Endothelial cell of umbilical vein (primary cell): ENCODE data around the gene AKR1C4. TPM values are rescaled to one million over a fixed set of nuclear protein-coding genes. Genes with fewer than 3 reads are reported as not detected.

Experiments
- BruUV-seq: library from RNA; stranded (reverse); fragments of 400-500 nt; replicated peaks from 2 replicates; lab custom pipeline; 2021; lab: Mats Ljungman, UMichigan
- CTCF ChIA-PET: fragments of 300-600, 350-600 bp; sonication (Branson Sonifier 250); formaldehyde crosslinking; loops from one replicate; lab custom pipeline; 2021; ENCODE audit warnings: antibody characterized with exemption, inconsistent platforms; lab: Charles Lee
- POLR2A ChIA-PET: fragments of 300-600, 350-600 bp; sonication (Branson Sonifier 250); formaldehyde crosslinking; loops from one replicate; lab custom pipeline; 2021; ENCODE audit warnings: antibody characterized with exemption, inconsistent platforms; lab: Charles Lee
- DNase-seq: peaks from one replicate; pipeline ENCODE4 v3.0.0-alpha.2; 2011; ENCODE audit warnings: low read depth, low spot score
- FAIRE-seq: peaks from 2 replicates; lab custom pipeline; 2011; peaks lifted over from hg19 to GRCh38; lab: Jason Lieb, UNC
- H2AFZ ChIP-seq: 2 replicates; pipeline ENCODE4 v1.6.0; 2012; ENCODE audit warnings: low read depth, low read length, control low read depth, inconsistent platforms
- H3K27ac ChIP-seq: 2 replicates; pipeline ENCODE4 v1.5.1; 2011; ENCODE audit warnings: low read depth, mild to moderate bottlenecking, control low read depth, low read length, moderate library complexity; ENCODE audit not compliant: insufficient read depth
- H3K27me3 ChIP-seq, 2 experiments: 2 replicates each; pipeline versions ENCODE4 v1.6.0 to v1.6.1; 2011; ENCODE audit warnings: low read length in 2 of 2, mixed read lengths in 1 of 2; ENCODE audit not compliant: control insufficient read depth in 2 of 2, insufficient read depth in 2 of 2
- H3K36me3 ChIP-seq, 2 experiments: 2 replicates in 1 of 2; 3 replicates in 1 of 2; pipeline ENCODE4 v1.5.1; 2011; ENCODE audit warnings: low read length in 2 of 2, mild to moderate bottlenecking in 1 of 2, moderate library complexity in 1 of 2; ENCODE audit not compliant: control insufficient read depth in 2 of 2, insufficient read depth in 2 of 2; ENCODE audit errors: extremely low read depth in 1 of 2
- H3K4me1 ChIP-seq: 3 replicates; pipeline ENCODE4 v1.5.1; 2011; ENCODE audit warnings: mild to moderate bottlenecking, low read length; ENCODE audit not compliant: control insufficient read depth, insufficient read depth; ENCODE audit errors: extremely low read depth
- H3K4me2 ChIP-seq: 2 replicates; pipeline ENCODE4 v1.6.1; 2011; ENCODE audit warnings: low read length, control low read depth, mixed read lengths; ENCODE audit not compliant: insufficient read depth
- H3K4me3 ChIP-seq, 3 experiments: fragments of 200-600 bp in 1 of 3; sonication (generic), shearing (Covaris generic) in 1 of 3; replicated peaks in 1 of 3; 2 replicates each; pipeline ENCODE4 v1.5.1; 2011 to 2016; ENCODE audit warnings: control low read depth in 3 of 3, low read length in 3 of 3, mild to moderate bottlenecking in 2 of 3, inconsistent platforms in 1 of 3, low read depth in 1 of 3, moderate library complexity in 1 of 3; ENCODE audit not compliant: insufficient read depth in 1 of 3
- H3K79me2 ChIP-seq: 2 replicates; pipeline ENCODE4 v1.6.0; 2012; ENCODE audit warnings: low read length, inconsistent platforms; ENCODE audit not compliant: control insufficient read depth, insufficient read depth
- H3K9ac ChIP-seq: replicated peaks from 2 replicates; pipeline ENCODE3; 2011; ENCODE audit warnings: low read length, control low read depth; ENCODE audit not compliant: insufficient read depth; ENCODE audit errors: extremely low read depth
- H3K9me1 ChIP-seq: replicated peaks from 3 replicates; pipeline ENCODE4 v1.6.0; 2011; ENCODE audit warnings: mild to moderate bottlenecking, low read length; ENCODE audit not compliant: control insufficient read depth, insufficient read depth; ENCODE audit errors: extremely low read depth
- H3K9me3 ChIP-seq: replicated peaks from 2 replicates; pipeline ENCODE4 v1.5.1; 2012; ENCODE audit warnings: low read length, inconsistent platforms; ENCODE audit not compliant: control insufficient read depth, insufficient read depth
- H4K20me1 ChIP-seq: replicated peaks from 2 replicates; pipeline ENCODE3; 2011; ENCODE audit warnings: mild to moderate bottlenecking, low read length; ENCODE audit not compliant: control insufficient read depth, insufficient read depth; ENCODE audit errors: extremely low read depth
- EZH2 ChIP-seq: IDR thresholded peaks from 2 replicates; pipeline ENCODE4 v1.6.1; 2012; ENCODE audit warnings: borderline replicate concordance, low read depth, mild to moderate bottlenecking, moderate library complexity, low read length, inconsistent platforms; ENCODE audit not compliant: severe bottlenecking
- FOS ChIP-seq: IDR thresholded peaks from 2 replicates; pipeline ENCODE4 v1.6.1; 2011; ENCODE audit warnings: mild to moderate bottlenecking, low read length, moderate library complexity, borderline replicate concordance; ENCODE audit not compliant: insufficient read depth
- GATA2 ChIP-seq: IDR thresholded peaks from 2 replicates; pipeline ENCODE4 v1.7.0; 2011; ENCODE audit warnings: low read depth, mild to moderate bottlenecking, moderate library complexity, mixed read lengths, low read length; ENCODE audit not compliant: insufficient read length, insufficient read depth
- JUN ChIP-seq: IDR thresholded peaks from 2 replicates; pipeline ENCODE4 v1.6.1; 2011; ENCODE audit warnings: borderline replicate concordance, low read depth; ENCODE audit not compliant: insufficient read length, insufficient read depth
- MYC ChIP-seq: IDR thresholded peaks from one replicate; pipeline ENCODE4 v1.6.1; 2011; ENCODE audit warnings: mild to moderate bottlenecking, low read depth, low read length
- POLR2A ChIP-seq: IDR thresholded peaks from 2 replicates; pipeline ENCODE4 v1.6.1; 2012; ENCODE audit warnings: low read depth, mild to moderate bottlenecking, control low read depth, low read length
- POLR2AphosphoS5 ChIP-seq: IDR thresholded peaks from 2 replicates; pipeline ENCODE4 v1.6.1; 2012; ENCODE audit warnings: low read depth, mild to moderate bottlenecking, control low read depth, low read length, moderate library complexity; ENCODE audit not compliant: insufficient read depth
- dilution Hi-C: fragments of 300-500 bp; cut with MboI; formaldehyde crosslinking; loops from one replicate; pipeline ENCODE4 v1.15.0; 2019; ENCODE audit warnings: low sequenced_read_pairs; ENCODE audit not compliant: extremely low pct_ligation_motif_present
- intact Hi-C: fragments of 100-400 bp; cut with micrococcal nuclease; formaldehyde crosslinking; loops from one replicate; pipeline ENCODE4 v1.10.0; 2022
- polyA plus RNA-seq, 4 experiments: library from polyadenylated mRNA; depleted of rRNA in 3 of 4; stranded (reverse) in 3 of 4; unstranded in 1 of 4; fragments of >200 nt; gene quantifications; 2 replicates each; pipeline versions ENCODE4 v1.2.1 to v1.2.3, GENCODE V29; 2011 to 2012; ENCODE audit warnings: missing spikeins in 1 of 4
- total RNA-seq: library from RNA; stranded (reverse); gene quantifications from 2 replicates; pipeline ENCODE4 v1.2.3, GENCODE V29; 2021
- TF ChIP-seq, protein P1 (sequence below), 2 donors: IDR thresholded peaks; 1 replicate in 1 of 2; 2 replicates in 1 of 2; pipeline ENCODE4 v1.5.1; 2011; ENCODE audit warnings: low read length in 2 of 2, mild to moderate bottlenecking in 2 of 2, moderate library complexity in 2 of 2, control low read depth in 1 of 2, inconsistent platforms in 1 of 2, low read depth in 1 of 2; ENCODE audit not compliant: insufficient read depth in 1 of 2; ENCODE audit errors: extremely low read depth in 1 of 2
- TF ChIP-seq, protein P2 (sequence below): IDR thresholded peaks from 2 replicates; pipeline ENCODE4 v1.6.1; 2011; ENCODE audit not compliant: insufficient read depth, insufficient read length

AKR1C4 gene
- total and polyA plus RNA-seq, 2 donors (not counting 3 experiments of a cell fraction or from before 2014, with no cell fraction given) = not detected

DNA sequence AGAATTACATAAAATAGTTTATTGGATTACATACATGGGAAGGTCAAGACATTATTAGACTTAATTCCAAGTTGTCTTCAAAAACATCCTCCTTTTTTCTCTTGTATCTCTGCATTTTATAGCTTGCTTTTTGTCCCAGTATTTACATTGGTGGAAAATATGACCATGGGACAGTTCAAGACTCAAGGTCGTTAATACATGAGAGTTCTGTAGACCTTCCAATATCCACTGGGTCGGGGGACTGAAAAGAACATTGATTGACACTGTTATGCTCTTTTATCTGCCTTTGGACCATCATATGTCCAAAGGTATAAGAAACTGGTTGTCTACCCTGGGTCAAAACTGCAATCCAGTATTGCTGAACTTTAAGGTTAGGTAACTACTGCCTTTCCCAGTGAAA, 36.7 kb downstream of the AKR1C4 start:
- CTCF ChIA-PET = no interaction called here
- intact Hi-C loops = no loop called here
- no peak for FAIRE-seq

DNA sequence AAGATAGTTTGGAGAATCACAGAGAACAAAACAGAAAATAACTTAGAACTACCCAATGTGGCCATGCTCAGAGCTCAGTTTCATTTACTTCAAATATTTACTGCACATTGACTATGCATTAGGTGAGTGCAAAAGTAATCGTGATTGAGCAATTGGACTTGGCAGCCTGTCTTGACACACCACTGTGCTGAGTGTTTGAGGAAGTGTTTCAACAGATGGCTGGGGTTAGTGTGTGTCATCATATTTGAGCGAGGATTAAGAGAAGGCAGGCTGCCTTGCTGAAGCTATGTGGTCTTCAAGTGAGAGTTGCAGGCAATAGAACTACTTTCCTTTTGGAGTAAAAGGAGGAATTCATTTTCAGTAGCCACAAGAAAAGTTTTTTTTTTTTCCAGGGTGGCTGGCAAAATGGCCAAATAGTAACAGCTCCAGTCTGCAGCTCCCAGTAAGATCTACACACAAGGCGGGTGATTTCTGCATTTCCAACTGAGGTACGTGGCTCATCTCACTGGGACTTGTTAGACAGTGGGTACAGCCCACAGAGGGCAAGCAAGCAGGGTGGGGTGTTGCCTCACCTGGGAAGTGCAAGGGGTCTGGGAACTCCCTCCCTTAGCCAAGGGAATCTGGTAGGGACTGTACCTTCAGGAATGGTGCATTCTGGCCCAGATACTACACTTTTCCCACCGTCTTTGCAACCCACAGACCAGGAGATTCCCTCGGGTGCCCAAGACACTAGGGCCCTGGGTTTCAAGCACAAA, 37.6 kb downstream of the AKR1C4 start:
- no peaks in the 10 kb centered on the region for H3K4me1 ChIP-seq
- H3K27me3 ChIP-seq = no peaks in the 10 kb centered on the region
- FAIRE-seq = no peak
- H3K9me3 ChIP-seq = no peaks in the 10 kb centered on the region
- POLR2A ChIA-PET = no interaction called here
- no peaks in the 10 kb centered on the region for H3K36me3 ChIP-seq
- intact Hi-C loops = no loop called here
- H3K4me3 ChIP-seq = no peak overlapping the region
- DNase-seq = no peak
- TF ChIP-seq POLR2AphosphoS5 (no peak), POLR2A (no peak), EZH2 (no peak), MYC (no peak), GATA2 (no peak), JUN (no peak), FOS (no peak)
- TF ChIP-seq, protein P1, sequence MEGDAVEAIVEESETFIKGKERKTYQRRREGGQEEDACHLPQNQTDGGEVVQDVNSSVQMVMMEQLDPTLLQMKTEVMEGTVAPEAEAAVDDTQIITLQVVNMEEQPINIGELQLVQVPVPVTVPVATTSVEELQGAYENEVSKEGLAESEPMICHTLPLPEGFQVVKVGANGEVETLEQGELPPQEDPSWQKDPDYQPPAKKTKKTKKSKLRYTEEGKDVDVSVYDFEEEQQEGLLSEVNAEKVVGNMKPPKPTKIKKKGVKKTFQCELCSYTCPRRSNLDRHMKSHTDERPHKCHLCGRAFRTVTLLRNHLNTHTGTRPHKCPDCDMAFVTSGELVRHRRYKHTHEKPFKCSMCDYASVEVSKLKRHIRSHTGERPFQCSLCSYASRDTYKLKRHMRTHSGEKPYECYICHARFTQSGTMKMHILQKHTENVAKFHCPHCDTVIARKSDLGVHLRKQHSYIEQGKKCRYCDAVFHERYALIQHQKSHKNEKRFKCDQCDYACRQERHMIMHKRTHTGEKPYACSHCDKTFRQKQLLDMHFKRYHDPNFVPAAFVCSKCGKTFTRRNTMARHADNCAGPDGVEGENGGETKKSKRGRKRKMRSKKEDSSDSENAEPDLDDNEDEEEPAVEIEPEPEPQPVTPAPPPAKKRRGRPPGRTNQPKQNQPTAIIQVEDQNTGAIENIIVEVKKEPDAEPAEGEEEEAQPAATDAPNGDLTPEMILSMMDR (IDR thresholded peaks at IDR 0.05; ENCODE audit: extremely low read depth in 1 of 2, insufficient read depth in 1 of 2, low read depth in 1 of 2, low read length in 2 of 2) = no peak
- TF ChIP-seq, protein P2, sequence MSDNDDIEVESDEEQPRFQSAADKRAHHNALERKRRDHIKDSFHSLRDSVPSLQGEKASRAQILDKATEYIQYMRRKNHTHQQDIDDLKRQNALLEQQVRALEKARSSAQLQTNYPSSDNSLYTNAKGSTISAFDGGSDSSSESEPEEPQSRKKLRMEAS = no peak
- no peaks in the 10 kb centered on the region for H4K20me1 ChIP-seq
- H3K9ac ChIP-seq = no peak overlapping the region
- no peak overlapping the region for H3K27ac ChIP-seq
- CTCF ChIA-PET = no interaction called here
- H3K4me2 ChIP-seq = no peak overlapping the region
- no TSS peak for BruUV-seq
- dilution Hi-C loops = no loop called here
- H2AFZ ChIP-seq = no peak overlapping the region
- H3K9me1 ChIP-seq = no peaks in the 10 kb centered on the region
- no peaks in the 10 kb centered on the region for H3K79me2 ChIP-seq

More for the DNA sequence above, 36.7 kb downstream of the AKR1C4 start:
- DNase-seq = no peak
- POLR2A ChIA-PET = no interaction called here
- Histone ChIP-seq H3K4me3 (no peak overlapping the region), H3K27ac (no peak overlapping the region), H3K79me2 (no peaks in the 10 kb centered on the region), H2AFZ (no peak overlapping the region), H3K27me3 (no peaks in the 10 kb centered on the region), H3K9me1 (no peaks in the 10 kb centered on the region), H3K4me1 (no peaks in the 10 kb centered on the region), H4K20me1 (no peaks in the 10 kb centered on the region), H3K4me2 (no peak overlapping the region), H3K9me3 (no peaks in the 10 kb centered on the region), H3K9ac (no peak overlapping the region), H3K36me3 (no peaks in the 10 kb centered on the region)
- TF ChIP-seq, protein P1 (IDR thresholded peaks at IDR 0.05; ENCODE audit: extremely low read depth in 1 of 2, insufficient read depth in 1 of 2, low read depth in 1 of 2, low read length in 2 of 2) = no peak
- TF ChIP-seq POLR2AphosphoS5 = no peak
- TF ChIP-seq JUN = no peak
- dilution Hi-C loops = no loop called here
- BruUV-seq = no TSS peak
